Panc1 (cell line): ENCODE measurements around the gene USP15.

Experiments used
- TCF7L2 ChIP-seq: IDR thresholded peaks from 2 replicates; pipeline ENCODE4 v1.6.1; 2011; ENCODE audit warnings: mild to moderate bottlenecking, low read depth, low read length, inconsistent platforms
- TF ChIP-seq, protein P1 (sequence below): fragments of 450-650 bp; IDR thresholded peaks from 2 replicates; pipeline ENCODE4 v1.5.1; 2017; ENCODE audit warnings: mild to moderate bottlenecking
- TF ChIP-seq, protein P2 (sequence below), 2 experiments: IDR thresholded peaks; 2 replicates each; pipeline ENCODE4 v1.6.1; 2011 to 2012; ENCODE audit warnings: low read depth in 2 of 2, control low read depth in 1 of 2, low read length in 1 of 2, mild to moderate bottlenecking in 1 of 2, moderate library complexity in 1 of 2; ENCODE audit not compliant: insufficient read depth in 1 of 2

DNA sequence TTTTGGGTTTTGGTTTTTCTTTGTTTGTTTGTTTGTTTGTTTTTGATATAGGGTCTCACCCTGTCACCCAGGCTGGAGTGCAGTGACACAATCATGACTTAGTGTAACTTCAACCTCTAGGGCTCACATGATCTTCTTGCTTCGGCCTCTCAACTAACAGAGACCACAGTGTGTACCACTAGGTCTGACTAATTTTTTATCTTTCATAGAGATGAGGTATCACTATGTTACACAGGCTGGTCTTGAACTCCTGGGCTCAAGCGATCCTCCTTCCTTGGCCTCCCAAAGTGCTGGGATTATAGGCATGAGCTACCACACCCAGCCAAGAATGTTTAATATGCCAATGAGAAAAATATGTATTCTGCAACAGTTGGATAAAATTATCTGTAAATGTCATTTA lies 29.6 kb upstream of the USP15 start:
- no peak for TF ChIP-seq TCF7L2
- TF ChIP-seq, protein P1, sequence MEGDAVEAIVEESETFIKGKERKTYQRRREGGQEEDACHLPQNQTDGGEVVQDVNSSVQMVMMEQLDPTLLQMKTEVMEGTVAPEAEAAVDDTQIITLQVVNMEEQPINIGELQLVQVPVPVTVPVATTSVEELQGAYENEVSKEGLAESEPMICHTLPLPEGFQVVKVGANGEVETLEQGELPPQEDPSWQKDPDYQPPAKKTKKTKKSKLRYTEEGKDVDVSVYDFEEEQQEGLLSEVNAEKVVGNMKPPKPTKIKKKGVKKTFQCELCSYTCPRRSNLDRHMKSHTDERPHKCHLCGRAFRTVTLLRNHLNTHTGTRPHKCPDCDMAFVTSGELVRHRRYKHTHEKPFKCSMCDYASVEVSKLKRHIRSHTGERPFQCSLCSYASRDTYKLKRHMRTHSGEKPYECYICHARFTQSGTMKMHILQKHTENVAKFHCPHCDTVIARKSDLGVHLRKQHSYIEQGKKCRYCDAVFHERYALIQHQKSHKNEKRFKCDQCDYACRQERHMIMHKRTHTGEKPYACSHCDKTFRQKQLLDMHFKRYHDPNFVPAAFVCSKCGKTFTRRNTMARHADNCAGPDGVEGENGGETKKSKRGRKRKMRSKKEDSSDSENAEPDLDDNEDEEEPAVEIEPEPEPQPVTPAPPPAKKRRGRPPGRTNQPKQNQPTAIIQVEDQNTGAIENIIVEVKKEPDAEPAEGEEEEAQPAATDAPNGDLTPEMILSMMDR, result no peak
- TF ChIP-seq, protein P2, sequence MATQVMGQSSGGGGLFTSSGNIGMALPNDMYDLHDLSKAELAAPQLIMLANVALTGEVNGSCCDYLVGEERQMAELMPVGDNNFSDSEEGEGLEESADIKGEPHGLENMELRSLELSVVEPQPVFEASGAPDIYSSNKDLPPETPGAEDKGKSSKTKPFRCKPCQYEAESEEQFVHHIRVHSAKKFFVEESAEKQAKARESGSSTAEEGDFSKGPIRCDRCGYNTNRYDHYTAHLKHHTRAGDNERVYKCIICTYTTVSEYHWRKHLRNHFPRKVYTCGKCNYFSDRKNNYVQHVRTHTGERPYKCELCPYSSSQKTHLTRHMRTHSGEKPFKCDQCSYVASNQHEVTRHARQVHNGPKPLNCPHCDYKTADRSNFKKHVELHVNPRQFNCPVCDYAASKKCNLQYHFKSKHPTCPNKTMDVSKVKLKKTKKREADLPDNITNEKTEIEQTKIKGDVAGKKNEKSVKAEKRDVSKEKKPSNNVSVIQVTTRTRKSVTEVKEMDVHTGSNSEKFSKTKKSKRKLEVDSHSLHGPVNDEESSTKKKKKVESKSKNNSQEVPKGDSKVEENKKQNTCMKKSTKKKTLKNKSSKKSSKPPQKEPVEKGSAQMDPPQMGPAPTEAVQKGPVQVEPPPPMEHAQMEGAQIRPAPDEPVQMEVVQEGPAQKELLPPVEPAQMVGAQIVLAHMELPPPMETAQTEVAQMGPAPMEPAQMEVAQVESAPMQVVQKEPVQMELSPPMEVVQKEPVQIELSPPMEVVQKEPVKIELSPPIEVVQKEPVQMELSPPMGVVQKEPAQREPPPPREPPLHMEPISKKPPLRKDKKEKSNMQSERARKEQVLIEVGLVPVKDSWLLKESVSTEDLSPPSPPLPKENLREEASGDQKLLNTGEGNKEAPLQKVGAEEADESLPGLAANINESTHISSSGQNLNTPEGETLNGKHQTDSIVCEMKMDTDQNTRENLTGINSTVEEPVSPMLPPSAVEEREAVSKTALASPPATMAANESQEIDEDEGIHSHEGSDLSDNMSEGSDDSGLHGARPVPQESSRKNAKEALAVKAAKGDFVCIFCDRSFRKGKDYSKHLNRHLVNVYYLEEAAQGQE (IDR thresholded peaks at IDR 0.05; ENCODE audit: insufficient read depth in 1 of 2, low read depth in 2 of 2, low read length in 1 of 2), result no peak
